Hepatocyte (in vitro differentiated cells): Measurements from ENCODE around the gene MLXIP. TPM values are rescaled to one million over a fixed set of nuclear protein-coding genes. Genes with fewer than 3 reads are reported as not detected.
"Not testable (repeated sequence)": the region's sequence is repeated elsewhere in the genome, so short reads cannot be mapped to it uniquely, and the experiment has no call there.

Experiments
- DNase-seq: peaks from one replicate; pipeline ENCODE4 v3.0.0-alpha.2; 2016; ENCODE audit warnings: low spot score
- H2AFZ ChIP-seq: fragments of 200-600 bp; sonication (generic); 2 replicates; pipeline ENCODE4 v1.6.0; 2016; ENCODE audit warnings: antibody characterized with exemption, mild to moderate bottlenecking
- H3K27ac ChIP-seq: fragments of 200-600 bp; sonication (generic); 2 replicates; pipeline ENCODE4 v1.5.1; 2016; ENCODE audit warnings: mild to moderate bottlenecking
- H3K27me3 ChIP-seq: fragments of 200-600 bp; sonication (generic); 2 replicates; pipeline ENCODE4 v1.6.1; 2016
- H3K36me3 ChIP-seq: fragments of 200-600 bp; sonication (generic); replicated peaks from 2 replicates; pipeline ENCODE4 v1.5.1; 2016; ENCODE audit warnings: low read depth; ENCODE audit not compliant: insufficient read depth
- H3K4me1 ChIP-seq: fragments of 200-600 bp; sonication (generic); 2 replicates; pipeline ENCODE4 v1.5.1; 2016; ENCODE audit warnings: mild to moderate bottlenecking, moderate library complexity; ENCODE audit not compliant: insufficient read depth
- H3K4me2 ChIP-seq: fragments of 200-600 bp; sonication (generic); 2 replicates; pipeline ENCODE4 v1.6.0; 2016
- H3K4me3 ChIP-seq: fragments of 200-600 bp; sonication (generic); 2 replicates; pipeline ENCODE4 v1.5.1; 2016; ENCODE audit warnings: mild to moderate bottlenecking
- H3K79me2 ChIP-seq: fragments of 200-600 bp; sonication (generic); 2 replicates; pipeline ENCODE4 v1.6.0; 2017; ENCODE audit warnings: mild to moderate bottlenecking
- H3K9me2 ChIP-seq: fragments of 200-600 bp; sonication (generic); replicated peaks from 2 replicates; pipeline ENCODE4 v1.6.0; 2017; ENCODE audit warnings: mild to moderate bottlenecking; ENCODE audit not compliant: insufficient read depth
- H3K9me3 ChIP-seq: fragments of 200-600 bp; sonication (generic); 2 replicates; pipeline ENCODE4 v1.5.1; 2016; ENCODE audit warnings: low read depth, mild to moderate bottlenecking
- H4K20me1 ChIP-seq: fragments of 200-600 bp; sonication (generic); 2 replicates; pipeline ENCODE4 v1.6.0; 2016; ENCODE audit warnings: mild to moderate bottlenecking; ENCODE audit not compliant: insufficient read depth, poor library complexity, severe bottlenecking
- EZH2 ChIP-seq: fragments of 200-600 bp; sonication (generic); IDR thresholded peaks from 2 replicates; pipeline ENCODE4 v1.6.1; 2016; ENCODE audit warnings: antibody characterized with exemption, mild to moderate bottlenecking, borderline replicate concordance
- EZH2phosphoT487 ChIP-seq: fragments of 200-600 bp; sonication (generic); IDR thresholded peaks from one replicate; pipeline ENCODE4 v1.6.1; 2018; ENCODE audit warnings: antibody characterized with exemption, mild to moderate bottlenecking, low read depth, moderate library complexity; ENCODE audit not compliant: unreplicated experiment, severe bottlenecking
- WGBS: methylation state at CpG from one replicate; pipeline ENCODE4 v1.1.6; 2016; ENCODE audit warnings: low lambda C conversion rate; ENCODE audit errors: missing lambda C conversion rate; 5-methylcytosine and 5-hydroxymethylcytosine counted together
- polyA plus RNA-seq: library from polyadenylated mRNA; unstranded; fragments of >200 nt; fragmentation: Nextera tagmentation; extraction: Ambion mirVana; gene quantifications from 2 replicates; pipeline ENCODE4 v1.2.1, GENCODE V29; 2016
- total RNA-seq: library from RNA; depleted of rRNA; stranded (reverse); fragments of >200 nt; gene quantifications from 2 replicates; pipeline ENCODE4 v1.2.3, GENCODE V29; 2014
- TF ChIP-seq, protein P1 (sequence below): fragments of 200-600 bp; sonication (generic); IDR thresholded peaks from 2 replicates; pipeline ENCODE4 v1.5.1; 2016; ENCODE audit warnings: antibody characterized with exemption, mild to moderate bottlenecking; ENCODE audit not compliant: poor library complexity

Gene MLXIP
- total and polyA plus RNA-seq, 2 experiments from 2014 or later = 11.5 to 33.1 TPM

- Histone ChIP-seq H3K27ac (no peak overlapping the region), H3K36me3 (no peaks in the 10 kb centered on the region), H3K9me2 (no peaks in the 10 kb centered on the region), H3K27me3 (no peaks in the 10 kb centered on the region), H3K4me2 (no peak overlapping the region), H4K20me1 (peaks cover 2% of the 10 kb centered on the region), H3K4me1 (peaks cover 4% of the 10 kb centered on the region), H2AFZ (no peak overlapping the region), H3K4me3 (no peak overlapping the region), H3K9me3 (no peaks in the 10 kb centered on the region), H3K79me2 (peaks cover 100% of the 10 kb centered on the region)
- DNase-seq = no peak
- TF ChIP-seq EZH2 (no peak), EZH2phosphoT487 (no peak)
- TF ChIP-seq, protein P1, sequence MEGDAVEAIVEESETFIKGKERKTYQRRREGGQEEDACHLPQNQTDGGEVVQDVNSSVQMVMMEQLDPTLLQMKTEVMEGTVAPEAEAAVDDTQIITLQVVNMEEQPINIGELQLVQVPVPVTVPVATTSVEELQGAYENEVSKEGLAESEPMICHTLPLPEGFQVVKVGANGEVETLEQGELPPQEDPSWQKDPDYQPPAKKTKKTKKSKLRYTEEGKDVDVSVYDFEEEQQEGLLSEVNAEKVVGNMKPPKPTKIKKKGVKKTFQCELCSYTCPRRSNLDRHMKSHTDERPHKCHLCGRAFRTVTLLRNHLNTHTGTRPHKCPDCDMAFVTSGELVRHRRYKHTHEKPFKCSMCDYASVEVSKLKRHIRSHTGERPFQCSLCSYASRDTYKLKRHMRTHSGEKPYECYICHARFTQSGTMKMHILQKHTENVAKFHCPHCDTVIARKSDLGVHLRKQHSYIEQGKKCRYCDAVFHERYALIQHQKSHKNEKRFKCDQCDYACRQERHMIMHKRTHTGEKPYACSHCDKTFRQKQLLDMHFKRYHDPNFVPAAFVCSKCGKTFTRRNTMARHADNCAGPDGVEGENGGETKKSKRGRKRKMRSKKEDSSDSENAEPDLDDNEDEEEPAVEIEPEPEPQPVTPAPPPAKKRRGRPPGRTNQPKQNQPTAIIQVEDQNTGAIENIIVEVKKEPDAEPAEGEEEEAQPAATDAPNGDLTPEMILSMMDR = no peak
- 78% methylated on average over 7 of the region's 7 CpGs for WGBS
Observed at GRCh38 chr12:122104844-122105243, 26.3 kb downstream of the MLXIP start.

DNA sequence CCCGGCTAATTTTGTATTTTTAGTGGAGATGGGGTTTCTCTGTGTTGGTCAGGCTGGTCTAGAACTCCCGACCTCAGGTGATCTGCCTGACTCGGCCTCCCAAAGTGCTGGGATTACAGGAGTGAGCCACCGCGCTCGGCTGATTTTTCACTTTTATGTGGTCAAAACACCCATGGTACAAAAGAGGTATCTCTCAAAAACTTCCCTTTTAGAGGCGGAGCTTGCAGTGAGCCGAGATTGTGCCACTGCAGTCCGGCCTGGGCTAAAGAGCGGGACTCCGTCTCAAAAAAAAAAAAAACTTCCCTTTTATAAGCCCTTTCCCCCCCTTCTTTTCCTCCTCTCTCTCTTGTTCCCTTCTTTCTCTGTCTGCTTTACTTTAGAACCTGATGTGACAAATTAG is 26.9 kb downstream of the MLXIP start:
- H3K27ac ChIP-seq, H2AFZ ChIP-seq, H3K9me2 ChIP-seq, H4K20me1 ChIP-seq, H3K4me3 ChIP-seq, H3K4me1 ChIP-seq, H3K4me2 ChIP-seq, H3K9me3 ChIP-seq, DNase-seq, H3K36me3 ChIP-seq, H3K27me3 ChIP-seq: not testable (repeated sequence)
- peaks cover 100% of the 10 kb centered on the region for H3K79me2 ChIP-seq
- 86% methylated on average over 11 of the region's 11 CpGs for WGBS

- TF ChIP-seq EZH2phosphoT487 (no peak), EZH2 (no peak)
- TF ChIP-seq, protein P1 = no peak
- Histone ChIP-seq H3K27ac (no peak overlapping the region), H4K20me1 (peaks cover 2% of the 10 kb centered on the region), H3K79me2 (peaks cover 88% of the 10 kb centered on the region), H3K36me3 (no peaks in the 10 kb centered on the region), H2AFZ (no peak overlapping the region), H3K4me3 (no peak overlapping the region), H3K9me2 (no peaks in the 10 kb centered on the region), H3K4me2 (no peak overlapping the region), H3K4me1 (peaks cover 4% of the 10 kb centered on the region), H3K9me3 (no peaks in the 10 kb centered on the region), H3K27me3 (no peaks in the 10 kb centered on the region)
- 94% methylated on average over 8 of the region's 8 CpGs for WGBS
- DNase-seq = no peak
Observed at GRCh38 chr12:122106843-122107242, 28.3 kb downstream of the MLXIP start.

DNA sequence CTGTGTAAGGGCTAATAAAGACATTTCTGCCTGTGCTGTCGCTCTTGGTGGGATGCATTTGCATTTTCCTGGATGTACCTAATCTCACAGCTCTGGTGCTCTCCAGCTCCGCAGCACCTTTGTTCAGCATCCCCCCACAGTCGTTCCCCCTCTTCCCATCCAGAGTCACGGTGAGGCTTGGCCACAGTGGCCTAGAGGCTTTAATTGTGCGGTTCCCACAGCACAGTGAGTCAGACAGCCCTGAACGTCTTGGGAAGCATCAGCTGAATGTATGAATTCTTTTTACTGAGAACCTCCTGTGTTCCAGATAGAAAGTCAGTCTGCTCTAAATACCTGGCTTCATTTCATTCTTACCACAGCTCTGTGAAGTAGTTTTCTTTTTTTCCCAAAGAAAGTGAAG is 28.7 kb downstream of the MLXIP start:
- Histone ChIP-seq H3K27ac (no peak overlapping the region), H3K79me2 (peaks cover 88% of the 10 kb centered on the region), H3K4me1 (peaks cover 4% of the 10 kb centered on the region), H3K9me2 (no peaks in the 10 kb centered on the region), H3K9me3 (no peaks in the 10 kb centered on the region), H3K36me3 (no peaks in the 10 kb centered on the region), H2AFZ (no peak overlapping the region), H3K4me3 (no peak overlapping the region), H3K27me3 (no peaks in the 10 kb centered on the region), H3K4me2 (no peak overlapping the region), H4K20me1 (peaks cover 2% of the 10 kb centered on the region)
- DNase-seq = no peak
- TF ChIP-seq, protein P1 = no peak
- TF ChIP-seq EZH2 (no peak), EZH2phosphoT487 (no peak)
- WGBS = 73% methylated on average over 6 of the region's 6 CpGs
